Measurements from ENCODE around the gene MRPL55.

Gene MRPL55

GRCh38 chr1:228101994-228102790 is 6.9 kb downstream of the MRPL55 start:
- H3K27ac Mint-ChIP-seq: peak overlapping the region; percentile 25 to 76
- no peaks in the 10 kb centered on the region for H3K9me3 Mint-ChIP-seq

GRCh38 chr1:228101614-228101993 is 7.5 kb downstream of the MRPL55 start:
- H3K27ac Mint-ChIP-seq: peak overlapping the region in 1 of 2 donors; percentile 16
- ATAC-seq (no peak), DNase-seq (no peak)
- H3K4me1 Mint-ChIP-seq: peaks cover 68% of the 10 kb centered on the region
- peak overlapping the region; percentile 92 to 96 for H3K4me3 Mint-ChIP-seq
- H3K27me3 Mint-ChIP-seq: no peaks in the 10 kb centered on the region
- no peaks in the 10 kb centered on the region for H3K9me3 Mint-ChIP-seq

More at GRCh38 chr1:228101994-228102790, 6.9 kb downstream of the MRPL55 start:
- Mint-ChIP-seq H3K27me3 (no peaks in the 10 kb centered on the region), H3K4me1 (peaks cover 69% of the 10 kb centered on the region), H3K4me3 (peak overlapping the region; percentile 92 to 96)
- ATAC-seq (peak; percentile 69), DNase-seq (peak; percentile 62 to 72)

GRCh38 chr1:228100822-228101613 is 8.1 kb downstream of the MRPL55 start:
- H3K27me3 Mint-ChIP-seq: no peaks in the 10 kb centered on the region
- peaks cover 69% of the 10 kb centered on the region for H3K4me1 Mint-ChIP-seq
- H3K27ac Mint-ChIP-seq: no peak overlapping the region
- no peak for ATAC-seq
- H3K9me3 Mint-ChIP-seq: no peaks in the 10 kb centered on the region
- no peak for DNase-seq
- H3K4me3 Mint-ChIP-seq: peak overlapping the region; percentile 92 to 96

GRCh38 chr1:228099331-228099732 is 9.8 kb downstream of the MRPL55 start:
- ATAC-seq (no peak), DNase-seq (no peak)
- Mint-ChIP-seq H3K27me3 (no peaks in the 10 kb centered on the region), H3K4me3 (no peak overlapping the region), H3K9me3 (peaks cover 14 to 16% of the 10 kb centered on the region in 2 donors), H3K4me1 (peaks cover 71% of the 10 kb centered on the region), H3K27ac (peak overlapping the region in 1 of 2 donors; percentile 12)

- H3K27ac Mint-ChIP-seq: no peak overlapping the region
- DNase-seq: peak in 1 of 2 donors; percentile 8
- H3K4me1 Mint-ChIP-seq: peaks cover 62% of the 10 kb centered on the region
- H3K27me3 Mint-ChIP-seq: no peaks in the 10 kb centered on the region
- peaks cover 17 to 21% of the 10 kb centered on the region in 2 donors for H3K9me3 Mint-ChIP-seq
- no peak overlapping the region for H3K4me3 Mint-ChIP-seq
- no peak for ATAC-seq
Observed at GRCh38 chr1:228098323-228098931, 10.7 kb downstream of the MRPL55 start.

GRCh38 chr1:228097333-228098081 is 11.6 kb downstream of the MRPL55 start:
- no peak for ATAC-seq
- Mint-ChIP-seq H3K9me3 (peaks cover 17 to 21% of the 10 kb centered on the region in 2 donors), H3K4me3 (no peak overlapping the region), H3K27me3 (no peaks in the 10 kb centered on the region), H3K27ac (peak overlapping the region; percentile 33 to 54), H3K4me1 (peaks cover 59% of the 10 kb centered on the region)
- peak in 1 of 2 donors; percentile 8 for DNase-seq

GRCh38 chr1:228096416-228097332 is 12.4 kb downstream of the MRPL55 start:
- ATAC-seq: no peak
- H3K4me1 Mint-ChIP-seq: peaks cover 58% of the 10 kb centered on the region

GRCh38 chr1:228095938-228096337 is 13.2 kb downstream of the MRPL55 start:
- H3K27me3 Mint-ChIP-seq: no peaks in the 10 kb centered on the region
- H3K4me3 Mint-ChIP-seq: no peak overlapping the region
- H3K4me1 Mint-ChIP-seq: peaks cover 58% of the 10 kb centered on the region
- H3K27ac Mint-ChIP-seq: peak overlapping the region in 1 of 2 donors; percentile 34
- peaks cover 17 to 21% of the 10 kb centered on the region in 2 donors for H3K9me3 Mint-ChIP-seq
- ATAC-seq (no peak), DNase-seq (no peak)

More at GRCh38 chr1:228096416-228097332, 12.4 kb downstream of the MRPL55 start:
- H3K27me3 Mint-ChIP-seq: no peaks in the 10 kb centered on the region
- no peak overlapping the region for H3K4me3 Mint-ChIP-seq
- peak in 1 of 2 donors; percentile 8 for DNase-seq
- H3K9me3 Mint-ChIP-seq: peaks cover 17 to 21% of the 10 kb centered on the region in 2 donors
- peak overlapping the region in 1 of 2 donors; percentile 6 for H3K27ac Mint-ChIP-seq

- peaks cover 60% of the 10 kb centered on the region for H3K4me1 Mint-ChIP-seq
Observed at GRCh38 chr1:228095161-228095560, 13.9 kb downstream of the MRPL55 start.

GRCh38 chr1:228094432-228095016 is 14.6 kb downstream of the MRPL55 start:
- DNase-seq (no peak), ATAC-seq (no peak)
- Mint-ChIP-seq H3K4me1 (peaks cover 60% of the 10 kb centered on the region), H3K4me3 (no peak overlapping the region), H3K27me3 (no peaks in the 10 kb centered on the region), H3K9me3 (peaks cover 17 to 21% of the 10 kb centered on the region in 2 donors), H3K27ac (no peak overlapping the region)

More at GRCh38 chr1:228095161-228095560, 13.9 kb downstream of the MRPL55 start:
- Mint-ChIP-seq H3K9me3 (peaks cover 17 to 21% of the 10 kb centered on the region in 2 donors), H3K27me3 (no peaks in the 10 kb centered on the region), H3K4me3 (no peak overlapping the region), H3K27ac (peak overlapping the region in 1 of 2 donors; percentile 61)
- DNase-seq (no peak), ATAC-seq (no peak)

- DNase-seq (peak in 1 of 2 donors; percentile 7), ATAC-seq (no peak)
- no peaks in the 10 kb centered on the region for H3K27me3 Mint-ChIP-seq
- peaks cover 63% of the 10 kb centered on the region for H3K4me1 Mint-ChIP-seq
- H3K27ac Mint-ChIP-seq: peak overlapping the region in 1 of 2 donors; percentile 19
- no peak overlapping the region for H3K4me3 Mint-ChIP-seq
- H3K9me3 Mint-ChIP-seq: peaks cover 17 to 21% of the 10 kb centered on the region in 2 donors
Observed at GRCh38 chr1:228093050-228093906, 15.8 kb downstream of the MRPL55 start.

- H3K4me3 Mint-ChIP-seq: no peak overlapping the region
- H3K9me3 Mint-ChIP-seq: peaks cover 17 to 21% of the 10 kb centered on the region in 2 donors
- peak in 1 of 2 donors; percentile 7 for DNase-seq
- ATAC-seq: no peak
- H3K27ac Mint-ChIP-seq: peak overlapping the region in 1 of 2 donors; percentile 19
- H3K4me1 Mint-ChIP-seq: peaks cover 64% of the 10 kb centered on the region
- no peaks in the 10 kb centered on the region for H3K27me3 Mint-ChIP-seq
Observed at GRCh38 chr1:228092342-228093049, 16.6 kb downstream of the MRPL55 start.

All from stimulated activated naive CD8-positive, alpha-beta T cell treated with anti-CD3 and anti-CD28 coated beads, Interleukin-15, amount 100 ng/mL, for 72 hours (primary cell).